Measurements from ENCODE around the gene CEP128. TPM values are rescaled to one million over a fixed set of nuclear protein-coding genes. Genes with fewer than 3 reads are reported as not detected.

Gene CEP128
- total RNA-seq, 2 experiments from 2014 or later, result 28.9 to 47.4 TPM

GRCh38 chr14:80543211-80543610 lies 398.3 kb downstream of the CEP128 start:
- Mint-ChIP-seq H3K4me1 (no peaks in the 10 kb centered on the region), H3K27ac (no peak overlapping the region), H3K36me3 (no peaks in the 10 kb centered on the region), H3K27me3 (no peaks in the 10 kb centered on the region), H3K4me3 (no peak overlapping the region), H3K9me3 (ENCODE audit: low read depth) (peaks cover 6% of the 10 kb centered on the region)
- no peak for DNase-seq
- ATAC-seq, result no peak
- CTCF ChIA-PET, result no interaction called here

- no peak for DNase-seq
- H3K36me3 Mint-ChIP-seq, result no peaks in the 10 kb centered on the region
- H3K4me1 Mint-ChIP-seq, result no peaks in the 10 kb centered on the region
- peaks cover 6% of the 10 kb centered on the region for H3K9me3 Mint-ChIP-seq (ENCODE audit: low read depth)
- H3K27ac Mint-ChIP-seq, result no peak overlapping the region
- no peak overlapping the region for H3K4me3 Mint-ChIP-seq
- CTCF ChIA-PET, result no interaction called here
- ATAC-seq, result no peak
- H3K27me3 Mint-ChIP-seq, result no peaks in the 10 kb centered on the region
Observed at GRCh38 chr14:80538633-80539375, 402.7 kb downstream of the CEP128 start.

GRCh38 chr14:80537626-80538025 lies 403.9 kb downstream of the CEP128 start:
- H3K27me3 Mint-ChIP-seq, result no peaks in the 10 kb centered on the region
- CTCF ChIA-PET, result no interaction called here
- H3K4me1 Mint-ChIP-seq, result no peaks in the 10 kb centered on the region
- ATAC-seq (no peak), DNase-seq (no peak)
- peaks cover 6% of the 10 kb centered on the region for H3K9me3 Mint-ChIP-seq (ENCODE audit: low read depth)
- no peaks in the 10 kb centered on the region for H3K36me3 Mint-ChIP-seq
- H3K4me3 Mint-ChIP-seq, result no peak overlapping the region
- no peak overlapping the region for H3K27ac Mint-ChIP-seq

- peaks cover 6% of the 10 kb centered on the region for H3K9me3 Mint-ChIP-seq (ENCODE audit: low read depth)
- no peak for ATAC-seq
- no peaks in the 10 kb centered on the region for H3K4me1 Mint-ChIP-seq
Observed at GRCh38 chr14:80536456-80536855, 405.1 kb downstream of the CEP128 start.

GRCh38 chr14:80535171-80535570 lies 406.4 kb downstream of the CEP128 start:
- H3K27ac Mint-ChIP-seq, result no peak overlapping the region
- no peak overlapping the region for H3K4me3 Mint-ChIP-seq
- H3K9me3 Mint-ChIP-seq (ENCODE audit: low read depth), result peaks cover 4% of the 10 kb centered on the region
- no peaks in the 10 kb centered on the region for H3K27me3 Mint-ChIP-seq
- H3K36me3 Mint-ChIP-seq, result no peaks in the 10 kb centered on the region
- ATAC-seq, result no peak
- no peak for DNase-seq
- CTCF ChIA-PET, result no interaction called here
- H3K4me1 Mint-ChIP-seq, result no peaks in the 10 kb centered on the region

More at GRCh38 chr14:80536456-80536855, 405.1 kb downstream of the CEP128 start:
- H3K27me3 Mint-ChIP-seq, result no peaks in the 10 kb centered on the region
- H3K36me3 Mint-ChIP-seq, result no peaks in the 10 kb centered on the region
- CTCF ChIA-PET, result no interaction called here
- H3K27ac Mint-ChIP-seq, result no peak overlapping the region
- no peak for DNase-seq
- no peak overlapping the region for H3K4me3 Mint-ChIP-seq

GRCh38 chr14:80523518-80524117 lies 417.9 kb downstream of the CEP128 start:
- CTCF ChIA-PET, result no interaction called here

GRCh38 chr14:80522936-80523335 lies 418.6 kb downstream of the CEP128 start:
- CTCF ChIA-PET, result no interaction called here
- H3K9me3 Mint-ChIP-seq (ENCODE audit: low read depth), result no peaks in the 10 kb centered on the region
- ATAC-seq, result no peak

More at GRCh38 chr14:80523518-80524117, 417.9 kb downstream of the CEP128 start:
- Mint-ChIP-seq H3K36me3 (peaks cover 24% of the 10 kb centered on the region), H3K4me3 (no peak overlapping the region), H3K4me1 (peaks cover 5% of the 10 kb centered on the region), H3K27ac (no peak overlapping the region), H3K9me3 (ENCODE audit: low read depth) (no peaks in the 10 kb centered on the region), H3K27me3 (no peaks in the 10 kb centered on the region)
- no peak for DNase-seq
- no peak for ATAC-seq

GRCh38 chr14:80522411-80522810 lies 419.1 kb downstream of the CEP128 start:
- no peak for ATAC-seq
- Mint-ChIP-seq H3K4me1 (peaks cover 5% of the 10 kb centered on the region), H3K27me3 (no peaks in the 10 kb centered on the region), H3K9me3 (ENCODE audit: low read depth) (no peaks in the 10 kb centered on the region), H3K4me3 (no peak overlapping the region), H3K36me3 (peaks cover 28% of the 10 kb centered on the region), H3K27ac (no peak overlapping the region)
- DNase-seq, result no peak
- CTCF ChIA-PET, result no interaction called here

More at GRCh38 chr14:80522936-80523335, 418.6 kb downstream of the CEP128 start:
- H3K4me1 Mint-ChIP-seq, result peaks cover 5% of the 10 kb centered on the region
- no peak overlapping the region for H3K4me3 Mint-ChIP-seq
- DNase-seq, result no peak
- no peaks in the 10 kb centered on the region for H3K27me3 Mint-ChIP-seq
- H3K27ac Mint-ChIP-seq, result no peak overlapping the region
- peaks cover 25% of the 10 kb centered on the region for H3K36me3 Mint-ChIP-seq

- CTCF ChIA-PET, result no interaction called here
- ATAC-seq, result no peak
Observed at GRCh38 chr14:80521456-80521855, 420.1 kb downstream of the CEP128 start.

GRCh38 chr14:80519002-80519401 lies 422.5 kb downstream of the CEP128 start:
- DNase-seq (no peak), ATAC-seq (no peak)
- CTCF ChIA-PET, result no interaction called here
- H3K27ac Mint-ChIP-seq, result no peak overlapping the region
- peaks cover 4% of the 10 kb centered on the region for H3K9me3 Mint-ChIP-seq (ENCODE audit: low read depth)
- H3K4me1 Mint-ChIP-seq, result peaks cover under 1% of the 10 kb centered on the region
- H3K27me3 Mint-ChIP-seq, result no peaks in the 10 kb centered on the region
- H3K36me3 Mint-ChIP-seq, result peaks cover 36% of the 10 kb centered on the region
- H3K4me3 Mint-ChIP-seq, result no peak overlapping the region

More at GRCh38 chr14:80521456-80521855, 420.1 kb downstream of the CEP128 start:
- Mint-ChIP-seq H3K36me3 (peaks cover 33% of the 10 kb centered on the region), H3K9me3 (ENCODE audit: low read depth) (no peaks in the 10 kb centered on the region), H3K4me1 (peaks cover 5% of the 10 kb centered on the region), H3K27ac (no peak overlapping the region), H3K4me3 (no peak overlapping the region), H3K27me3 (no peaks in the 10 kb centered on the region)
- DNase-seq, result no peak

GRCh38 chr14:80518173-80518572 lies 423.4 kb downstream of the CEP128 start:
- no peak for DNase-seq
- H3K27ac Mint-ChIP-seq, result no peak overlapping the region
- no peaks in the 10 kb centered on the region for H3K27me3 Mint-ChIP-seq
- peaks cover 37% of the 10 kb centered on the region for H3K36me3 Mint-ChIP-seq
- CTCF ChIA-PET, result no interaction called here
- H3K4me3 Mint-ChIP-seq, result no peak overlapping the region
- H3K4me1 Mint-ChIP-seq, result no peaks in the 10 kb centered on the region
- H3K9me3 Mint-ChIP-seq (ENCODE audit: low read depth), result peaks cover 5% of the 10 kb centered on the region
- no peak for ATAC-seq

- H3K36me3 Mint-ChIP-seq, result peaks cover 4% of the 10 kb centered on the region
- H3K9me3 Mint-ChIP-seq (ENCODE audit: low read depth), result no peaks in the 10 kb centered on the region
- H3K27me3 Mint-ChIP-seq, result no peaks in the 10 kb centered on the region
- ATAC-seq, result no peak
- DNase-seq, result no peak
- CTCF ChIA-PET, result no interaction called here
- no peak overlapping the region for H3K4me3 Mint-ChIP-seq
- no peak overlapping the region for H3K27ac Mint-ChIP-seq
- no peaks in the 10 kb centered on the region for H3K4me1 Mint-ChIP-seq
Observed at GRCh38 chr14:80507292-80507869, 434.2 kb downstream of the CEP128 start.

- Mint-ChIP-seq H3K36me3 (peaks cover 7% of the 10 kb centered on the region), H3K27me3 (no peaks in the 10 kb centered on the region), H3K4me1 (no peaks in the 10 kb centered on the region), H3K4me3 (no peak overlapping the region), H3K27ac (no peak overlapping the region), H3K9me3 (ENCODE audit: low read depth) (no peaks in the 10 kb centered on the region)
- no peak for DNase-seq
- ATAC-seq, result no peak
- CTCF ChIA-PET, result no interaction called here
Observed at GRCh38 chr14:80504781-80505180, 436.8 kb downstream of the CEP128 start.

- Mint-ChIP-seq H3K36me3 (peaks cover 6% of the 10 kb centered on the region), H3K4me1 (no peaks in the 10 kb centered on the region), H3K27ac (no peak overlapping the region), H3K4me3 (no peak overlapping the region), H3K27me3 (no peaks in the 10 kb centered on the region), H3K9me3 (ENCODE audit: low read depth) (no peaks in the 10 kb centered on the region)
- CTCF ChIA-PET, result no interaction called here
- ATAC-seq, result no peak
- DNase-seq, result no peak
Observed at GRCh38 chr14:80498533-80498932, 443.0 kb downstream of the CEP128 start.

Data from activated CD8-positive, alpha-beta memory T cell treated with anti-CD3 and anti-CD28 coated beads, Interleukin-2, amount 10 ng/mL, durations not matched to agents 7 days and 5 days (primary cell).